DOHH2 (cell line): ENCODE results near the gene CD79A.

Experiments used
- EZH2phosphoT487 ChIP-seq: fragments of 200-600 bp; sonication (generic); IDR thresholded peaks from 2 replicates; pipeline ENCODE4 v1.6.1; 2017; ENCODE audit warnings: borderline replicate concordance, mild to moderate bottlenecking, antibody characterized with exemption, low read length, moderate library complexity, mixed read lengths
- TF ChIP-seq, protein P1 (sequence below): fragments of 200-600 bp; sonication (generic); IDR thresholded peaks from one replicate; pipeline ENCODE4 v1.5.1; 2014; ENCODE audit warnings: antibody characterized with exemption, mild to moderate bottlenecking, low read depth, low read length; ENCODE audit not compliant: poor library complexity, severe bottlenecking

DNA sequence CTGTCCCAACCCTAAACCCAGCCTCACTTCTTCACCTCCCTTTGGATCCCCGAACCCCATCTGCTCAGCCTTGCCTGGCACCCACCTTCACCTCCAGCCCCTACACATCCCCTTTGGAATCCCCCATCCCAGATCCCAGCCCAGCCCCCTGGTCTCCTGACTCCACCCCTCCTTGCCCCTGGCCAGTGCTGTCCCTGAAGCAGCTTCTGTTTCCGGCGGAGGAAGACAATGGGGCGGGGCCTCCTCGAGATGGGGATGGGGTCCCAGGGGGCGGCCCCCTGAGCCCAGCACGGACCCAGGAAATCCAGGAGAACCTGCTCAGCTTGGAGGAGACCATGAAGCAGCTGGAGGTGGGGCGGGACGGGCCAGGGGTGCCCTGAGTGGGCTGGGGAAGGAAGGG lies 29.2 kb downstream of the CD79A start:
- TF ChIP-seq EZH2phosphoT487 = no peak
- TF ChIP-seq, protein P1, sequence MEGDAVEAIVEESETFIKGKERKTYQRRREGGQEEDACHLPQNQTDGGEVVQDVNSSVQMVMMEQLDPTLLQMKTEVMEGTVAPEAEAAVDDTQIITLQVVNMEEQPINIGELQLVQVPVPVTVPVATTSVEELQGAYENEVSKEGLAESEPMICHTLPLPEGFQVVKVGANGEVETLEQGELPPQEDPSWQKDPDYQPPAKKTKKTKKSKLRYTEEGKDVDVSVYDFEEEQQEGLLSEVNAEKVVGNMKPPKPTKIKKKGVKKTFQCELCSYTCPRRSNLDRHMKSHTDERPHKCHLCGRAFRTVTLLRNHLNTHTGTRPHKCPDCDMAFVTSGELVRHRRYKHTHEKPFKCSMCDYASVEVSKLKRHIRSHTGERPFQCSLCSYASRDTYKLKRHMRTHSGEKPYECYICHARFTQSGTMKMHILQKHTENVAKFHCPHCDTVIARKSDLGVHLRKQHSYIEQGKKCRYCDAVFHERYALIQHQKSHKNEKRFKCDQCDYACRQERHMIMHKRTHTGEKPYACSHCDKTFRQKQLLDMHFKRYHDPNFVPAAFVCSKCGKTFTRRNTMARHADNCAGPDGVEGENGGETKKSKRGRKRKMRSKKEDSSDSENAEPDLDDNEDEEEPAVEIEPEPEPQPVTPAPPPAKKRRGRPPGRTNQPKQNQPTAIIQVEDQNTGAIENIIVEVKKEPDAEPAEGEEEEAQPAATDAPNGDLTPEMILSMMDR = no peak
